HG03139 (cell line): ENCODE measurements around the gene WWC1.

Source experiments
- ATAC-seq: cut with Tn5 transposase; IDR thresholded peaks from one replicate; pipeline ENCODE4 v1.9.1; 2021; ENCODE audit not compliant: unreplicated experiment

WWC1 gene

DNA sequence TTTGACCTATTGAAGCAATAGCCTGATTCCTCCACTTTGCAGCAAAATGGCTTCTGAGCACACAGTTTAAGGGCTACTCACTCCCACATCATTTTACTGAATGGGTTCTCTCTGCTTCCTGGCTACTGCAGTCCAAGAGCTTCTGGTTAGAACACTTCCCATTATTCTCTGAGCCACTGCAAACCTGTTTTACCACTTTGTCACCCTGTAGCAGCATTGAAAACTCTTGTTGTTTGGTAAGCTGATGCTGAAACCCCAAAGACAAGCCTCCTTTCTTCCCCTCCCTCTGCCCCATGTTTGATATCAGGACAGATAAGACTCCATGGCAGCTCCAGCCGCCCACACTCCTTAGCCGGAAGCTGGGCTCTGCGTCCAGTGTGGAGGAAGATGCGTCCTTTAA lies 110.4 kb downstream of the WWC1 start:
- no peak for ATAC-seq

DNA sequence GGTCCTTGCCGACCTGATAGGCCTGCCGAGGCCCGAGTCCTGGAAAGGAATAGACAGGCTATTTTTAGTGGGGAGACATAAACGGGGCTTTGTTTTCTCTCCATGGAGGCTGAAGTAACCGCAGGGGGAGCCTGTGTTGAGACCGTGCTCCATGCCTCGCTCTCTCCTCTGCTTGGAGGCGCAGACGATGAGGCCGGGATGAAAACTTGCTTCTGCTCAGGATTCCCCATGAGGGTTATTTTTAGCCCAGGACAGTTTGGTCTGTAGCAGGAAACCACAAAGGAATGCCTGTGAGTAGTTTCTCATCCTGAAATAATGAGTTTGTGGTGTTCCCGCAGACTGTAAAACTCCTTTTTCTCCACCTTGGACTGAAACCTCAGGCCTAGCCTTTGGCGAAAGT lies 112.9 kb downstream of the WWC1 start:
- no peak for ATAC-seq

DNA sequence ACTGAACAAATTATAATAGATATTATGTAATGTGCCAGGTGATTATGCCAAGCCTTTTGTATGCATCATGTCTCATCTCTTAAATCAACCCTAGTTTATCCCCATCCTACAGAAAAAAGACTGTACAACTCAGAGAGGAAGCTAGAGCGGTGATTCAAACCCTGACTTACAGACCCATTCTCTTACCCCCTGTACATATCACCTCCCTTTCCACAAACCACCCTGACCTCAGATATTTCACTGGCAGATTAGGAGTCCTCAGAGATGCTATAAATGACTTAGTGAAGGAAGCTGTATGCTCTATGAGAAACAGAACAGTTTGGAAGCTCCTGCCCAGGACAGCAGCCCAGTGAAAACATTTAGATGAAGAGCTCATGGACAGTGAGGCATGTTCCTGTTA lies 115.8 kb downstream of the WWC1 start:
- no peak for ATAC-seq

DNA sequence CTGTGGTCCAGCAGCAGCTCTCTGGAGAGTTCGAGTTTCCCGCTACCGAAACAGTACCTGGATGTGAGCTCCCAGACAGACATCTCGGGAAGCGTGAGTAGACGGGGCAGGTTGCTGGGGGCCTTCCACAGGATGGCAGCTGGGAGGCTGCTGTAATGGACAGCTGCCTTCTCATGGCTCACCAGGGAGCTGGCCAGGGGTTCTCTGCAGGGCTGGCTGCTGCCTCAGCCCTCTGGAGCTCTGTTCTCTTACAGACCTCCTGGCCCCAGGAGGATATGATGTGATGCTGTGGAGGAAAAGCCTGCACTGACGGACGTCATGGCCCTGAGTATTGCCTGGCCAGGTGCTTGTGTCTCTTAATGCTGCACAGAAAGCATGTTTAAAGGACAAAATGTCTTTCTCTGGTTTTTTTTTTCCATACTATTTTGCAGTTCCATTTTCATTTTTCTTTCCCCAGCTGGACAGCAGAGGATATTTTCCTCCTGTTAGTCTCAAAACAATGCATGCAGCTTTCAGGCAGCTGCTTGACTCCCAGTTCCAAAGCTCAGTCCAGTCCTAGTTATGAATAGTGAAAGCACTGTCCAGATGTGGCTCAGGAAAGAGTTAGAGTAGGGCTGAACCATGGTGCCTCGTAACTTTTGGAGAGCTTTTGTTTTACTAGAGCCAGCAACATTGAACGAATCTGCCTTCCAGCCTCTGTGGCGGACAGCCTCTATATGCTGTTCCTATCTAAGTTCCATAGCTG lies 117.3 kb downstream of the WWC1 start:
- no peak for ATAC-seq

DNA sequence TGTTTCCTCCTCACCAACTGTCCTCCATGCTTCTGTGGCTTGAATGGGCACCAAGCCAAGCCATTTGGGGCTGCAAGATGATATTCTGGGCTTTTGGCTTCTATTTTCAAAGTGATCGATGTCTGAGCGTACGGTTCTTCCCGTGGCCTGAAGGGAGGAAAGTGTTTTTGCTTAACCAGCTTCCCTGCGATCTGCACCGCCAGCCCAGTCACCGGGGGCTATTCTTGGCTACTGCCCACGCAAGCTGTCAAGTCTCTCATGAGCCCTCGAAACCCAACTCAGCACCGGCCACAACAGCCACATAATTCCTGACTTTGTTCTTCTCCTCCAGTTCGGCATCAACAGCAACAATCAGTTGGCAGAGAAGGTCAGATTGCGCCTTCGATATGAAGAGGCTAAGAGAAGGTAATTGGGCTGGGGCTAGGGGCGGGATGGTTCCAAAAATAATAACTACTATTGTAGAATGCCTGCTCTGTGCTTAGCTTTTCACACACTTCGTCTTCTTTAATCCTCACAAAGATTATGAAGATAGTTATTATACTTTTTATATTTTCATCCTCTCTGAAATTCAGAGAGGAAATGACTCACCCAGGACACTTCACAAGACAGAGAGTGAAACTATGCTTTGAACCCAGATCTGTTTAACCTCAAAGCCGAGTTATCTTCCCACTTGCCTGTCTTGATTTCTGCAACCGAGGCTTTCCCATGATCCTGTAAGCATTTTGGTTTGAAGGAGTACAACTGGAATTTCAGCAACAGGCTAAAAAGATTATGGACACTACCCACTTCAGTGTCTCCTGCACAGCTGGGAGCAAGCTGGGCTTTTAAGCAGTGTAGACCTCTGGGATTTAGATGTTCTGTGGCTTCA lies 118.4 kb downstream of the WWC1 start:
- ATAC-seq: peak; percentile 57

DNA sequence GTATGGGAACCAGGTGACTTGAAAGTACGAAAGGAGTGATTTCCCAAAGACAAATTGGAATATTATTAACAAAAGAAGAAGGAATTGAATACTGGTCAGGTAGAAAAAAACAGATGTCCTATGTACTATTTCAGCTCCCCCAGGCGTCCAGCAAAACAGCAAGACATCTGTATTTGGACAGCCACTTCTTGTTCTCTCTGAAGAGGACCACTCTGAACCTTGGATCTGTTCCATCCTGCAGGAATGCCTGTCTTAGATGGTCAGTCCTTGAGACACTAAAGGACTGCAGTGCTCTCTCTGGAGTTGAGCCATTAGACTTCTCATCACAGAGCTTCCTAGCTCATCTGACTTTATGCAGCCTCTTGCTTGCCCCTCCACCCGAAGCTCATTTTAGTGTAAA lies 120.4 kb downstream of the WWC1 start:
- no peak for ATAC-seq

DNA sequence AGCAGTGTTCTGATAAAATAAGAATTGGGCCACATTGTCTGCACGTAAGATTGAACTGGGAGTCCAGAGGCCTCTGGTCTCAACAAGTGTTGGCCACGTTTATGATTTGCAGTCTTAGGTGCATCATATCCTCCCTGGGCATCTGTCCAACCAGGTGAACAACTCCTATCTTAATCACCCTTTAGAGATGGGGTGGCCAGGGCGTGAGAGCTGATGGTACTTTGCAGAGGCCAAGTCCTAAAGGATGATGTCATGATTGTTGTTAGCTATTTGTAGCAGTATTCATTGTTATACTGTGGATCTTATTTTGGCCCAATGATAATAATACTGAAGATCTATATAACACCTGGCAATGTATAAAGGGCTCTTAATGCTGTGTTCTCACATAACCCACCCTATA lies 121.6 kb downstream of the WWC1 start:
- ATAC-seq: no peak

DNA sequence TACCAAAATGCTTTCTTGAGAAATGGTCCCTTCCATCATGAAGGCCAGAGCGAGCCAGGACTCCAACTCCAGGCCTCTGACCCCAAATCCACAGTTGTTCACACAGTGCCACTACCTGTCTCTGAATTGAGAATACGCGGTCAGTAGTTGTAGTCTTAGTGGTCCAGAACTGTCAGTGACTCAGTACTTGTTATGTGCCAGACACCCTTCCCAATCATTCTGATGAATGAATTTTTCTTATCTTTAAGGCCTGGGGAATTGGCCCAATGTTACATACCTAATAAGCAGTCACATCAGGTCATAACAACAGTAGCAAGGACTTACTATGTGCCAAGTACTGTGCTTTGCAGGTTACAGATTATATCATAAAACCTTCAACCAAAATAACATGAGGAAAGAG lies 122.2 kb downstream of the WWC1 start:
- no peak for ATAC-seq

DNA sequence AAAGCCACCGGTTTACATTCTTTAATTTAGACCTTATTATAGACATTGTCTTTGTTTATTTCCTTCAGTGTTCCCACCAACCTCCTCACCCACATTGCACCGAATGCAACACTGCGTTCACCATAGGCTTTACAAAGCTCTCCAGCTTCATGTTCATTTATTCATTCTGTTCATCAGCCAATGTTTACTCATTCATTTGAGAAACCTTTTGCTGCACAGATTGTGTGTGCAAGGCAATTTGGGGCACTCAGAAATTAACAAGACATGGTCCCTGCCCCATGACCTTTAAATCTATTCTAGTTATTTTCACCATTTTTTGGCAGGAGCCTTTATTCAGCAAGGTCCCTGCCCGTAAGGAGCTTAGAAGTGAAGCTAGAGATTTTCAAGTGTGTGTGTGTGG lies 124.0 kb downstream of the WWC1 start:
- no peak for ATAC-seq

DNA sequence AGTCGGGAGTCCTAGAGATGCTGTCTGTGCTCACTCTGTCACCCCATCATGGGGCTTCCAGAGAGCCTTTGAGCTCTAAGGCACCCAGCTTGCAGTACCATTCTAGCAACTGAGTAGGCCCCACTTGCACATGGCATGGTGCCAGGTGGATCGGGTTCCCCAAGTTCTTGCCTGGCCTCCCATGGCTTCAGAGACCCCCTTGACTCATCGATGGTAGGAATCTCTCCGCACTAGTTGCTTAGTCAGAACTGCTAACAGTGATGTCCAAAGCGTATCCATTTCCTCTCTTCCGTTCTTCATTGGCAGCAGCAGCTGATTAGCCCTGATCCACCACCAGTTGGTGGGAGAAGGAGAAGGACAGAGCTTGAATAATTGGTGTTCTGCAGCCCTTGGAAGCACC lies 124.5 kb downstream of the WWC1 start:
- no peak for ATAC-seq

DNA sequence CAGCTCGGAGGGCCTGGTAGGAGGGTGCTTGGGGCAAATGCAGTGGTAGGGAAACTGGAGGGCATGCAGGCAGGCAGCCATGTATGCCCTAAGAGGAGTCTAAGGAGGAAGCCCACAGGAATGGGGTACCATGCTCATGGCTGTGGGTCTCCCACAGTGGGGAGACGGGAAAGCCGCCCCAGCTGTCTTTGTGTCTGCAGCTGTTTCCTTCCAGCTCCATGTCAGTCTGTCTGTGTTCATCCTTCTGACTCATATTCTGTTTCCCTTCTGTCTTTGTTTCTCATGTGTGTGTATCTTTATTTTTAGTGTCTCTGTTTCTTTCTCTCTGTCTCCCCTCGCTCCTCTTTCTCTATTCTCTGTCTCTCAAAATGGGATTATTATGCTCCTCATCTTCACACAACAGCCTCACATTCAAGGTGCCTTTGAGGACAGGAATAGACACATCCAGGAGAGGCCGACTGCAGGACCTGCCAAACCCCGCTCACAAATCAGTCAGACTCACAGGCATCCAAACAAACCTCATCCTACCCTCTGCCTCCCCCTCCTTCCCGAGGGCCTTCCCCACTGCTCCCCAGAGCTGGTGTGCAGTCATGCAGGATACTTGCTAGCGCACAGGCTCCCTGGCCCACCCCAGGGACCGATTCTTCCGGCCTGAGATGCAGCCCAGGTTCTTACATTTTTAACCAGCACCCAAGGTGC lies 126.4 kb downstream of the WWC1 start:
- ATAC-seq: no peak

DNA sequence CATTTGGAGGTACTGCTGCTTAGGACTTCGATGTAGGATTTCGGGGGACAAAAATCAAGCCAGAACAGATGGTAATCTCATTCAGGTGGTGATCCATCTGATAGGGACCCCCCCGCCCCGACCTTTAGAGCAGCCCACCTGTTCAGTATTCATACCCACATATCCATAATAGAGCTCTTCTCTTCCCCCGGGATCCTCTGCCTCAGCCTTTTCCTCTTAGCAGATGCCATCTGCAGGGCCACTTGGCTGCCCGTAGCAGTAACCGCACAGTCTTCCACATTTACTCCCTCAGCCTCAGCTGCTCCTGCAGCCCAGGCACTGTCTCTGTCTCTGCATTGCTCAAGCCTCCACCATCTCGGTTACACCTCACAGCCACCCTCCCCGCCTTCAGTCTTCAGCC lies 129.0 kb downstream of the WWC1 start:
- ATAC-seq: no peak

DNA sequence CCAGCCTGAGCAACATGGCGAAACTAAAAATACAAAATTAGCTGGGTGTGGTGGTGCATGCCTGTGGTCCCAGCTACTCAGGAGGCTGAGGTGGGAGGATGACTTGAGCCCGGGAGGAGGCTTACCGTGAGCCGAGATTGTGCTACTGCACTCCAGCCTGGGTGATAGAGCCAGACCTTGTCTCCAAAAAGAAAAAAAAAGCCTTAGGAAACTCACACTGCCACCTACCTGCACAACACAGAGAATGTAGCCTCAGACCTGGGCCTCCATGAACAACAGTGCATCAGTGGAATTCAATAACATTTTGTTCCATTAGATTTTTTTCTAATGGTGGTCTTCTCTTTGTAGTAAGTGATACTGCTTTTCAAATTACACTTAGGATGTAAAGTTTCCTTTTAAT lies 131.0 kb downstream of the WWC1 start:
- no peak for ATAC-seq

DNA sequence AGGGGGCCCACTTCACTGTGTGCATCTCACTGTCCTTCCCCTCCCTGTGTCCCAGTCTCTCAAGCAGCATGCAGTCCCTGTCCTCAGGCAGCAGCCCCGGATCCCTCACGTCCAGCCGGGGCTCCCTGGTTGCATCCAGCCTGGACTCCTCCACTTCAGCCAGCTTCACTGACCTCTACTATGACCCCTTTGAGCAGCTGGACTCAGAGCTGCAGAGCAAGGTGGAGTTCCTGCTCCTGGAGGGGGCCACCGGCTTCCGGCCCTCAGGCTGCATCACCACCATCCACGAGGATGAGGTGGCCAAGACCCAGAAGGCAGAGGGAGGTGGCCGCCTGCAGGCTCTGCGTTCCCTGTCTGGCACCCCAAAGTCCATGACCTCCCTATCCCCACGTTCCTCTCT lies 132.0 kb downstream of the WWC1 start:
- ATAC-seq: no peak

DNA sequence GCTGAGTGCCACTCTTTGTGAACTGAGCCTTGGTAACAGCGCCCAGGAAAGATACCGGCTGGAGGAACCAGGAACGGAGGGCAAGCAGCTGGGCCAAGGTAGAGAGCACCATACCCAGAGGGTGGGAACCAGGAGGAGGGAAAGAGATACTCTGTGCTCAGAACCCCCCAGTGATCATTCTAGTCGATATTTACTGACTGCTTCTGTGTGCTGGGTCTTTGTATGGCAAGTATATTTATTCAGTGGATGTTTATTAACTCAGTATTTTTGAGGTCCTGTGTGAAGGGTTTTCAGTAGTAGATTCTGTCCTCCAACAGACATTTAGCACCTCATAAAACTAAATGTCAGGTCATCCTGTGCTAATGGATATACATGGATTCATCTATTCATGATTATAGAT lies 132.5 kb downstream of the WWC1 start:
- ATAC-seq: no peak

DNA sequence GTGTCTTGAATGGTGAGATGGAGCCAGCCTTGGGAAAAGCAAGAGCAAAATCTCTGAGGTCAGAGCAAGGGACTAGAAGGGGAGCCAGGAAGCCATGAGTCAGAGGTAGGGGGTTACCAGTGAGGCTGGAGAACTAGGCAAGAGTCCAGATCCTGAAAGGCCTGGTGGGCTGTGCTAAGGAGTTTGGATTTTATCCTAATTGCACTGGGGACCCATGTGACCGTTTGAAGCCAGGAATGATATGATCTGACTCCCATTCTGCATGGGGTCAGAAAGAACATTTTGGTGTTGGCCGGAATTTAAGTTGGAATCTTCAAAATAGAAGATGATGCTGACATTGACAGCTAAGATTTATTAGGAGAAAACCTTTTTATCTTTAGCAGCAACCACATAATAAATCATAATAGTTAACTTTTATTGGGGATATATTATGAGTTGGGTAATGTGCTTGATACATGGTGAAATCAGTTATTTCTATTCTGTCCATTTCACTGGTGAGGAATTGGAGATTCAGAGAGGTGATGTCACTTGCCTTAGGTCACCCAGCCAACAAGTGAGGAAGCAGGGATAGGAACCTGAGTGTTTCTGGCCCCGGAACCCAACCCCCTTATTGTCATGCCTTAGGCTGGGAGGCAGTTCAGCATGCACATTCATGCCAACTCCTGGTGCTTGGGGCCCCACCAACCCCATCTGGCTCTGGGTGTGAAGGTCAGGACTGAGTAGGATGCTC lies 133.3 kb downstream of the WWC1 start:
- no peak for ATAC-seq

DNA sequence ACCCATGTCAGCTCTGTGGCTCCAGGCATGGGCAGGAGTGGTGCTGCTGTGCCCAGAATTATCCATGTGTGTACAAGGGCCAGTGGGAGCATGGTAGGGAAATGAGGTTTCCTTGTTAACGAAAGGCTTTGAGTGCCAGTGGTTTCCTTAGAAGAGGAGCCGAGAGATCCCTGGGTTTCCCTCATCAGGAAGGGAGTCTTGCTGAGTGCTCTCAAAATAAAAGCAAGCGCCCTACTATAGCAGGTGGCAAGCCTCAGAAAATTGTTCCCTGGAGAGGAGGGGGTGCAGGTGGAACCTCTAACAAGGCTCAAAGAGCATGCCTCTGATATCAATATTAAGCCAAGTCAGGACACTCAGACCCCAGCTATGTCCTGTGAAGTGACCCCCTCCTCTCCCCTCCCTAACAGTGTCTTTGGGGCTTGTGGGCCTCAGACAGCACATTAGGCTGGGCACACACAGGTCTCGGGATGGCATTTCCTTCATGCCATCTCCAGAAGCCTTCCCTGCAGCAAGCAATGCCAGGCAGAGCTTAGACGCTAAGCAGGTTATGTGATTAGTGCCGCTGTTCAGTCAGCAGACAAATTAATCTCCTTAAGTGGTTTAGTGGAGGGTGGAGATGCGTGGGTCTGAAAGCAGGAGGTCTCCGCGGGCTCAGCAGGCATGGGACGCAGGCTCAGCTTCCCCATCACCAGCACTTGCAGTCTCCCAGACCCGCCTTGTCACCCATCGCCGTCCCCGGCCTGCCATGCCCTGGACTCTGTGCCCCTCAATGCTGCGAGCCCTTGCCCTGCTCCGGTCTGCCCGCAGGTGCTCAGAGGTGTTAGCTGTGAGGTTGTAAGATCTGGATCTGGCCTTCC lies 134.8 kb downstream of the WWC1 start:
- no peak for ATAC-seq

DNA sequence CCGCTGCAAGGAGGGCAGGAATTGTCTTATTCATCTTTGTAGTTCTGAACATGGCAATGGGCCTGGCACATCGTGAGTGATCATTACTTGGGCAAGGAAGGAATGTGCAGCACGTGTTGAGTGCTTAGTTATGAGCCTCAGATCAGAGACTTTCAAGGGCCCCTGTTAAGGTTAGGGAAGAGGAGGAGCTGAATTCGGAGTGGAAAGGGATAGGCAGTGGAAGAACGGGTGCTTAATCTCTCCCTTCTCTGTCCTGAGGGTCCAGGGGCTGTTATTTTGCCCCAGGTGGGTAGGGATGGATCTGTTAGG lies 135.4 kb downstream of the WWC1 start:
- no peak for ATAC-seq

DNA sequence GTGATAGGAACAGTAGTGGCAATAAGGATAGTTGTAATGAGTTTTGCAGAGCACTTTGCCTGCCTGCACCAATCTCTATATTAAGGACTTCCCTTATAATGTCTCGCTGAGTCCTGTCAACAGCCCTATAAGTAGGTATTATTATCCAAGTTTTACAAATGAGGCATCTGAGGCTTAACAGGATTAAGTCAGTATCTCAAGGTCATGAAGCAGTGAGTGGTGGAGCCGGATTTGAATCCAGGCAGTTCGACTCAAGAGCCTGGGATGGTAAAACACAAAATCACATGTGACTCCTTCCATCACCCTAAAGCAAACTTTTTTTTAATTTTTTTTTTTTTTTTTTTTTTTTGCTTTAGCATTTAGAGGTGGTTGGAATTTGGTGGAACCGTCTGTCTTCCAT lies 135.8 kb downstream of the WWC1 start:
- ATAC-seq: no peak

DNA sequence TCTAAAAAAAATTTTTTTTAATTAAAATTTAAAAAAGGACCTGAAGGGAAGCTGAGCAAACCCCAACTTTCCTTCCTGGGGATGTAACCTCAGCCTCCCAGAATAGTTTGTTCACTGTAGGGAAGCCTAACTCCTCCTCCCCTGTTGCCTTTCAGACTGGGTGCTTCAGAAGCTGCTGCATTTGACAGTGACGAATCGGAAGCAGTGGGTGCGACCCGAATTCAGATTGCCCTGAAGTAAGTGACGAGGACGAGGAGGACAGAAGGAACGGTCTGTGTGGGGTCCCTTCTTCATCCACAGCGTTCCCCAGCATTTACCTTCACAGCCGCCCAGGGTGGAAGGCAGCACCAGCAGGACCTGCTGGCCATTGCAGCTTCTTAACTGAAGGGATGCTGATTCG lies 137.1 kb downstream of the WWC1 start:
- ATAC-seq: no peak

DNA sequence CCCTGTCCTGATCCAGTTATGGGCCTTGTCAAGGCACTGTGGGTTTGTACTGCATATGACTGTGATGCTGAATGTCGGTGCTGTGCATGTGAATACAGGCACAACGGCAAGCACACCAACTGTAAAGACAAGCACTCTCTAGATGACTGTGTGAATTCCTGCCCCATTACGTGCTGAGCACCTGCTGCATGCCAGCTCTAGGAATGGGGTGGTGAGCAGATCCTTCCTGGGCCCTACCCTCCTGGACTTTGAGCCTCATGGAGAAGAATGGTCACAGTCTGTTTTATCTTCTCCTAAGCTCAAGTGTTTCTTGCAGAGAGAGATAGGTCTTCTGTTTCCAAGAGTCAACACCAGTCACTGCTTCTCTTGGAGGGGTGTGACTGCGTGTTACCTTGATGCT lies 138.9 kb downstream of the WWC1 start:
- ATAC-seq: no peak
